GM21737 (cell line): ENCODE measurements around the gene TBX1.

Source experiments
- ATAC-seq: cut with Tn5 transposase; IDR thresholded peaks from one replicate; pipeline ENCODE4 v1.9.1; 2021; ENCODE audit warnings: mild to moderate bottlenecking, moderate library complexity; ENCODE audit not compliant: unreplicated experiment

The TBX1 gene

DNA sequence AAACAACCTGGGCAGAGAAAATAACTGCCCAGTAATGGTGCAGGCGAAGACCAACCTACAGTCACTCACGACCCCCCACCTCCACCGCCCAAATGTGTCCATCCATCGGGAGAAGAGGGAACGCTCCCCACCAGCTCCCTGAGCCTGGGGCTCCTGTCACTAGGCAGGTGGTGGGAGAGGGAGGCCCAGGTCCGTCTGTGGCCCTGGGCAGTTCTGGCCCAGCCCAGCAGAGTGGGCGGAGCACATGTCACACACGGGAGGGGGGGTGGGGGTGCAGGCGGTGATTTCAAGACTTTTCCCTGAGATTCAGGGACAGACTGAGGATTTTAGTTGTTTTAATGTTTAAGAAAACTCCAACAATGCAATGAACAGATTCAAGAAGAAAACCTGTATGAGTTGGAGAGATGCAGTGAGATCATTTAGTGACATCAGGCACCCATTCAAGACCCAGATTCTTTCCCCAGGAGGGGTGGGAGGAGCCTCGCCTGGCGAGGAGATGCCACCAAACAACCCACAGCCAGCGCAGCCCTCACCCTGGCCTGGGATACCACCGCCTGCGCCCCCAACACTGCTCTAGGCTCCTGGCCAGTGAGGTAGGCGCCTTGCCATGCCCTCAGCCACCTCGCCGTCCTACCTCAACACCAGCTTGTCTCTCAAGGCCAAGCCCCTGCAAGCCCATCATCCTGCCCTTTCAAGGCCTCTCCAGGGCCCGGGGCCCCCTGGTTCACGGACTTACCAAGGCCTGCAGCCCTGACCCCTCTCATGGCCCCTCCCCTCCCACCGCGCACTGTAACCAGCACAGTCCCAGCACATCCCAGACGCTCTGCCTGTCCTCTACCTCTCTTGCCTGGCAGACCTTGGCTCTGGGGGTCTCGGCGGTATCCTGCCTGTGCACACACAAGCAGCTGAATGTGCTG, 36.8 kb downstream of the TBX1 start:
- ATAC-seq = no peak

DNA sequence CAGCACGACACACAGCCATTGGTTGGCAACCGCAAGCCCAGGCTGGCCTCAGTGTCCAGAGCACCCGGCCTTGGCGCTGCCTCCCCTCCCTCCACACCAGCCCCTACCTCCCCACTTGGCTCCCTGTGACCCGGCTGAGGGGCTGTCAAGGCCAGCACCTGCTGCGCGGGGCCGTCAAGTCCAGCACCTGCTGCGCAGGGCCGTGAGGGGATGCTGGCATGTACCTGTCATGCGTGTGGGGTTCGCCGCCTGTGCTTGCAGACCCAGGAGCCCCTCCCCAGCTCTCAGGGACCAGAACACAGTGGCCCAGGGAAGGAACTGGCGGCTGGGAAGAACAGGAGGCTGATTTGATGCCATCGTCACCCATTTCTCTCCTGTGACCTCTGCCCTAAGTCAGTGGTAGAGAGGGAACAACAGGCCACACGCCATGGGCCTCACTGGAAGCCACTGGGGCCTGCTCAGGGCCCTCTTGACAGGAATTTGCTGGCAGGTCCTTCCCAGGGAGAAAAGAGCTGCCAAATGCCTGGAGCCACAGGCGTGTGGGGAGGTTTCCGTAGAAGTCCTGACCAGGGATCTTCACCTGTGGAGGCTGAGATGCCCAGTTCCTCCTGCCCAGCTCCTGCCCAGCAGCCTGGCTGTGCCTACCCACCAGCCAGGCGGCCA, 37.6 kb downstream of the TBX1 start:
- ATAC-seq = no peak

DNA sequence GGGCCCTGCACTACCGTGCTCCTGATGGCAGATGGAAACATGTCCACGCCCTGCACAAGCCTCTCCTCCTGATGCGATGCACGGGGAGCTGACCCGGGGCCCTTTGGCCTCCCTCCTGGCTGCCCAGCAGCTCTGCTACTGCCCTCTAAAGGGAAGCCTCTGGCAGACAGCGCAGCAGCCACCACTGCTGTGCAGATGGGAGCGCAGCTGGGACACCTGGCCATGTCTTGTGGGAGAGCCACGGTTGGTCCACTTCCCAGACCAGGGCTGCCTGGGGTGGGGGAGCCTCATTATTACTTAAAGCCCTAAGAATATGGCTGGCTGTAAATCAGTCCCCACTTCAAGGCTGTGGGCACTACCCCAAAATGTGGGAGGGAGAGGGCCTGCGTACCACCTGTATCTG, 38.3 kb downstream of the TBX1 start:
- ATAC-seq = no peak

DNA sequence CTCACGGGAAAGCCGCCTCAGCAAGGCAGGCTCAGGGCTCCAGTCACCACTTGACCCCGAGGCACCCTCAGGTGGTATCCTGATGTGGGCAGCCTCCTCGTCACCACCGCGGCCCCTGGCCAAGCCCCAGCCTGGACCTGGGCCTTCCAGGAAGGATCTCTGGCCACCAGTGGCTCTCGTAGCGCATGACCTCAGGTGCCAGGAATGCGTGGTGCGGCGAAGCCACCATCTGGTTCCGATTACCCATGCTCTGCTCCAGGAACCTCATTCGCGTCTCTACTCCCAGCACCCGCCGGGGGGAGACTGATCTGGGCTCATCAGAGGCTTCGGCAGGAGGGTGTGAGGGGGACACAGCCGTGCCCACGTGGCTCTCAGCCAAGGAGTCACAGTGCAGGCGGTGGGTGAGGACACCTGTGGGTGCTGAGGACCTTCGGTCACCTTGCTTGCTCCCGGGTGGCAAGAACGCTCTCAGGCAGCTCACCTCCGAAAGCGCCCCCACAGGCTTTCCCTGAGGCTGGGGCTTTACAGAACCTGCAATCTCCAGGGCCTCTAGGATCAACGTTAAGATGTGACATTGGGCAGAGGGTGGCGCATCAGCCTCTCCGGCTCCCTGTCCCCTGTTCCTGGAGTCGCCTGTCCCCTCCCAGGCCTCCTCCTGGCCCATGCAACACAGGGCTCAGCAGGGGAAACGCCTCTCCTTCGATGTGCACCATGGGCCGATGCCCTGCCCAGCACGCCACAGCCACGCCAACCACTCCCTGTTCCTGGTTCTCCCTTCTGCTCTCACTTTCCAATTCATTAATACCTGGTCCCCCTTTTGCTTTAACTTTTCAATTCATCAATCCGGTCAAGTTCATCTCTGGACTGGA, 39.0 kb downstream of the TBX1 start:
- ATAC-seq = no peak

DNA sequence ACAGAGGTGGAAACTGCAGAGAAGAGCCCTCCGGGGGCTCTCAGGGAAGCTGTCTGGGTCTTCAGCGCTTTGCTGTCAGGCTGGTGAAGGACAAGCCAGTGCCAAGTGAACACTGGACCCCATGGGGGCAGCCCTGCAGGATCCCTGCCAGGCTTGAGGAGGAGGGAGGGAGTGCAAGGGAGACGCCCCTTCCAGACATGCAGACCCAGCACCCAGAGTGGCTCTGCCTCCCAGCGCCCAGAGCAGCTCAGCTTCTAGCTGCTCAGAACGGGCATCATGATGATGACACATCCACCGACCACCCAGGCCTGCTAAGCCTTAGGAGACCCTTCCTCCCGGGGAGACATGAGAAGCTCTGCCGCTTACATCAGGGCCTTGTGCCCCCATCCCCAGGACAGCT, 39.7 kb downstream of the TBX1 start:
- no peak for ATAC-seq

DNA sequence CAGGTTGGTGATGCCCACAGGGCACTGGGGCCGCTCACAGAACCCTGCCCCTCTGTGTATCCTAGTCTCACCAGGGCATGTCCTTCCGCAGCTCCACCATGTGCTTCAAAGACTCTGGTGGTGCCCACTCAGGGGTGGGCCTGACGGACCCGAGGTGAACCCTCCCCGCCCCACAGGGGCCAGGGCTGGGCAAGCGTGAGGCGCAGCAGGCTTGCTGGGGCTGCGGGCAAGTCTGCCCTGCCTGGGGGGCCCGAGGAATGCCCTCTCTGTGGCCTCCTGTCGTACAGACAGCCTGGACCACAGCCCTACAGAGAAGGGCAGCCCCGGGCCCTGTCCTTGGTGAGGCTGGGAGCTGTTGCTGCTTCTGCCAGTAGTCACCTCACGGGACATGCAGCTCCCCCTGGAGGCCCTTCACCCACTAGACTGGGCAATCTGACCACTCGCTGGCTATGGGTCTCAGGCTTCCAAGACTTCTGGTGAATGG, 40.2 kb downstream of the TBX1 start:
- no peak for ATAC-seq

DNA sequence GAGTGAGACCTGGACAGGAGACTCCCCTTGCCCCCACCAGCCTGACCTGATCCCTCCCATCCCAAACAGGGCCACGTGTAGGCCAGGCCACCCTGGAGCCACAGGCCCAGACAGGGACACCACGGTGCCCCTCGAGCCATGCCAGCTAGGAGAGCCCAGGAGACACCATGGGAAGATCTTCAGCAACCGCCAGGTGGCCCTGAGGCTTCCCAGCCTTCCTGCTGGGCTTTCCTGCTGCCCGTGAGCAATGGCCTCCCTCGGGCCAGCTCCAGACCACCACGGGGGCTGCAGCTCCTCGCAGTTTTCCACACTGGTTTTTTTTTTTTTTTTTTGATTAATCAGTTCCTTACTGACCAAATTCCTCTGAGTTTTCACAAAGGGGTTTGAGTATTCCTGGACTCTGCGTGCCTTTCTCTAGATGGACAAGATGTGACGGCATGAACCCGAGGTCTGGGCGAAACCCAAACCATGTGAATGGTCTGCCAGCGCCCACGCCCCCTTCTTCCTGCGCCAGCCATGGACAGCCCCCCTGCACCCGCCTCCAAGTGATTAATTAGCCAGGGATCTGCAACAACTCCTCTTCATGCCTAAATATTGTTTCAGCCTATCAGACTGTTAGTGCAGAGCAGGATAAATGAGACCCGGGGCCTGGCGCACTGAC, 40.9 kb downstream of the TBX1 start:
- no peak for ATAC-seq

DNA sequence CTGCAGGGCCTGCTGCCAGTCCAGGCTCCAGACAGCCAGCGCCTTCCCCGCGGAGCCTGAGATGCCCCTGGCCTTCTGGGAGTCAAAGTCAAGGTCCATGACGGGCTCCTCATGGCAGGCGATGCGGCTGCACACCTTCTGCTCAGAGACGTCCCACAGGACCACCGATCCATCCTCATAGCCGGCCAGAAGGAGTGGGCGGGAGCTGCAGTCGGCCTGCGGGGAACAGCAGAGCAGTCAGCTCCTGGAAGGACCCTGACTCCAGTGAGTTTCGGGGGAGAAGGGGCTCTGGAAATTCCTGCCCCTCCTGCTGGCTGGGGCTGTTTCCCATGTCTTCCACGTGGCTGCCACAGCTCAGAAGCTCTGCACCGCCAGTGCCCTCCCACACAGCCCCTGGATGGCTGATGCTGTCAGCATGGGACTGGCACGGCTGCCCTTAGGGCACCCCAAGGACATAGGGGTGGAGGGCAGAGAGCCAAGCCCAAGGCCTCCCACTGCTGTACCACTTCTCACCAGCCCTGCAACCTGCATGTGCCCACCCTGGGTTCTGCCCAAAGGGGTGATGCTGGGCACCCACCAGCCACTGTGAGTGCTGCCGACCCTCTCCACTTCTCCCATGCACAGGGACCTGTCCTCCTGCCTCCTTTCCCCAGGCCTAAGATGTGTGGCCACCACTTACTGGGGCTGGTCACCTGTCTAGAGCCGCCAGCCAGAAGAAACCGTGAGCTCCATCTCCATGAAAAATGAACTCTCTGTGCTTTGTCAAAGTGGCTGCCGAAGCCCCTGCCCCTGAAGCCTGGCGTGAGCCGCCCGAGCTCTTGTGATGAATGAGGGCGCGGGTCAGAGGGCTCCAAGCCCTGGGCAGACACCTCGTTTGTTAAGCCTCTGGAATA, 41.7 kb downstream of the TBX1 start:
- ATAC-seq = no peak

DNA sequence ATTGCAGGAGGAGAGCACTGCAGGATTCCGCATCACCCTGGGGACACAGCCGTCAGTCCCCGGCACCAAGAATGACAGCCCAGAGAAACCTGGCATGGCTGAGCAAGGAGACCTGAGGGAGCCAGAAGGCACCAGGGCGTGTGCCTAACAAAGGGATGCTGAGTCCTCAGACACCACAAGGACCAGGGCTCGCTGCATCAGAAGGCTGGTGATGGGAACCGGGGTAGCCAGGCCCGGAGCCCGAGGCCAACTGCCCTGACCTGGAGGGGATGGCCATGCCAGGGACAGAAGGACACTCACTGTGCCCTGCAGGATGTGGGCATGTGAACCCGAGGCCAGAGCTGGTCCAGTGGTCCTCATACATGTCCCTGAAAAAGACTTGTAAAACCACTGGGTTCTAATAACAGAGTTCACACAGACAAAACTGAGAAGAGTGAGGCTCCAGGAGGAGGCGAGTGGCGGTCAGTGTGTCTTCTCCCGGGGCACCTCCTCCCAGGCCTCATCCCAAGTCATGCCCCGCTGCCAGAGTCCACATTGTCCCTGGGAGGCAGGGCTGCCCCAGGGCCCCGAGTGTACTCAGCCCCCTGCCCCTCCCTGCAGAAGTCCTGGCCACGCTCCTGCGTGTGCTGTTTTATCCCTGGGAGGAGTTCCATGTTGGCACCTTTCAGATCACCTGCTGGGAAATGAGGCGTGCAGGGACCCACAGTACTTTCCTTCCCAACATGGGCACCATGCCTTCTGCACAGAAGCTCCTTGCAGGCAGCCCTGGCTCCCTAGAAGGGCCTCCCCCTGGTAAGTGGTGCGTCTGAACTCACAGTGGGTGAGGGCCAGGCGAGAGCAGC, 42.5 kb downstream of the TBX1 start:
- no peak for ATAC-seq

DNA sequence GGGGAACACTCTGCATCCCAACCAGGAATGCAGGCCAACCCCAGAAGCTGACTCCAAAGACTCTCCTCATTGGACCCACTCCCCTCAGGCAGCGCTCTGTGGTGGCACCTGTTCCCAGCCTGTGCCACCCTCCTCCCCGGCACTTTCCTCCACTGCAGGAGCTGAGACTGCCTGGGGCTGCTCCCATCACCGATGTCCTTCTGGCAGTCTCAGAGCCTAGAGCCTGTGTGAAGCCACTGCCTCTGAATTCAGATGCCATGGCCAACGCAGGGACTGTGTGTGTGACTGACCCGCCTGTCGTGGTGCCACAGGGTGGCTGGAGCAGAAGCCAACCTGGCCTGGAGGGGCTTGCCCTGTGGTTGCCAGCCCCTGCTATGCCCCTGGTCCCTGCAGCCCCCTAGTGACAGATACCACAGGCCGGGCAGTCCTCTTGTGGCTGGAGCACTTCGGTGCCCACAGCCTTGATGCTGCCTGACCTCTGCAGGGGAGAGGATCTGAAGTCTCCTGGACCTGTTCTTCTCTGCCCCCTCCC, 43.2 kb downstream of the TBX1 start:
- no peak for ATAC-seq

DNA sequence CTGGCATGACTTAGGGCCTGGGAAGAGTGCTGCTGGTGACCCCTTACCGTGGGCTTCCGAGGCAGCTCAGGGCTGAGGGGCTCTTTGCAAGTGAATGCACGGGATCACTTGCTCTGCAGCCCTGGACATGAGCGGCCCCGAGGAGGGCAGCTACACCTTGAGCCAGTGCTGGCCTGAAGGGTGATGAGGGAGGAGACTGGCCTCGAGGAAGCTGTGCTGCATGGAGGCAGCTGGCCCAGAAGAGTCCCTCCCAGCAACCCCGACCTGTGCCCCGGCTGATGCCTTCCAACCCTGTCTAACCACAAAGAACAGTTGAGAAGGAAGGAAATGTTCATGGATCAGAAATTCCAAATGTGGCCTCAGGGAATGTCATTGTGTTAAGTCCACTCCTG, 45.2 kb downstream of the TBX1 start:
- no peak for ATAC-seq

DNA sequence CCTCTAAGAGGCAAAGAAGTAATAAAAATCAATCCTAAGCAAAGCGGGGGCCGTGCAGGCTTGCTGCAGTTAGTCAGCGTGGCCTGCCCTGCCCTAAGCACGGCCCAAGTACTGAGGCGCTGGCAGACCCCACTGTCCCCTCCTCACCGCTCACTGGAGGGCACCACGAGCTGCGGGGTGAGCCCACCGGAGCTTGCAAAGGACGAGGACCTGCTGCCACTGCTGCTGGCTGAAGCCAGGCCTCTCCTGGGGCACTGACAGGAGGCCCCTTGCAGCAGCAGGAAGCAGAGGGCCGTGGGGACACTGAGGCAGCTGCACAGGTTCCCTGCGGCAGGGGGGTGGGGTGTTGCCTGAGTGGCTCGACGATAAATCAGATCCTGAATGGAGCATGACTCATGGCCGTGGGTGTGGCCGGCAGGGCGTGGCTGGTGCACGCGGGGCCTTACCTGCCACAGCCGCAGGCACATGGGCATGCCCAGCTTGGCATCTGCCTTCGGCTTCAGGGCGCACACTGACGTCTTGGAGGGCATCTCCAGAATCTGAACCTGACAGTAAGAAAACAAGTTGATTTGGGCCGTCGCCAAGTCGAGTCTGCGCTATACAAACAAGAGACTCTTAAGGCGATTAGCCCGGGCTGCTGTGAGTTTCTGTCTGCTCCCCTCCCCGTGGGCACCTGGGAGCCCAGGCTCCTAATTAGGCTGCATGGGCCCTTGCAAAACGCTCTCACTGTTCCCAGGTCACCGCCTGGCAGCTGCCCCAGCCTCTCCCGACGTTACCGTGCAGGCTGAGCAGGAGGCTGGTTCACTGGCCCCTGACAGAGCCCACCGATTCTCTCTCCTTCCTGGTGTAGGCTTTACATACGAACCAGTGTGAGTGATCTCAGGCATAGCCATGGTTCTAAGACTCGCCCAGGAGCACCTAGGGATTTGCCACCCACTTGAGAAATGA, 45.9 kb downstream of the TBX1 start:
- ATAC-seq = no peak

DNA sequence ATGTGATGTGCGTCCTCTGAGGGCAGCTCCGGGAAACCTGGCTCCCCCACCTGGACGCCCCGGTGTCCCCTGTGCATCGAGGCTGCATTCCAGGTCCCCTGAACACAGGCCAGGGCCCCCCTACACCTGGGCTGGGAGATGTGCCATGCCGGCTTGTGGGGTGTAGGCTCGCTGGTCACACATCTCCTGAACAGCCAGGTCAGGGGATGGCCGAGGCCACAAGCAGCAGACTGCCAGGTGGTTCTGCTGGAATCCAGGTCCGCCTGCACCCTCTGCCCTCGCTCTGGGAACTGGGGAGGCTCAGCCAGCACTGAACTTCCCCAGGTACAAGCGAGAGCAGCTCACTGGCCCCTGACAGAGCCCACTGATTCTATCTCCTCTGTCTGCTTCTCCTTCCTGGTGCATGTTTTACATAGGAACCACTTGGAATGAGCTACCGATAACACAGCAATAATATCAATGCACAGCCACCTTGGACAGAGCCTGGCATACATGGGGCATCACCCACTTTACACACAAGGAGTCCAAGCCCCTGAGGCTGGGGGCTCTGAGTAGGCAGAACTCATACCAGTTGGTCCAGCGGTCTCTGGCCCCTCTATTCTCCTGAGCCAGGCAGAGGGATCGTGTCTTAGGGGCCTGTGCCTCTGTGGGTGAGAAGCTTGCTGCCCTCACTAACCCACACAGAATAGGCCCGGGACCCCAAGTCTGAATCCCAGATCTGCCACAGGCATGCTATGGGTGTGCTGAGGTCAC, 46.8 kb downstream of the TBX1 start:
- ATAC-seq = no peak

DNA sequence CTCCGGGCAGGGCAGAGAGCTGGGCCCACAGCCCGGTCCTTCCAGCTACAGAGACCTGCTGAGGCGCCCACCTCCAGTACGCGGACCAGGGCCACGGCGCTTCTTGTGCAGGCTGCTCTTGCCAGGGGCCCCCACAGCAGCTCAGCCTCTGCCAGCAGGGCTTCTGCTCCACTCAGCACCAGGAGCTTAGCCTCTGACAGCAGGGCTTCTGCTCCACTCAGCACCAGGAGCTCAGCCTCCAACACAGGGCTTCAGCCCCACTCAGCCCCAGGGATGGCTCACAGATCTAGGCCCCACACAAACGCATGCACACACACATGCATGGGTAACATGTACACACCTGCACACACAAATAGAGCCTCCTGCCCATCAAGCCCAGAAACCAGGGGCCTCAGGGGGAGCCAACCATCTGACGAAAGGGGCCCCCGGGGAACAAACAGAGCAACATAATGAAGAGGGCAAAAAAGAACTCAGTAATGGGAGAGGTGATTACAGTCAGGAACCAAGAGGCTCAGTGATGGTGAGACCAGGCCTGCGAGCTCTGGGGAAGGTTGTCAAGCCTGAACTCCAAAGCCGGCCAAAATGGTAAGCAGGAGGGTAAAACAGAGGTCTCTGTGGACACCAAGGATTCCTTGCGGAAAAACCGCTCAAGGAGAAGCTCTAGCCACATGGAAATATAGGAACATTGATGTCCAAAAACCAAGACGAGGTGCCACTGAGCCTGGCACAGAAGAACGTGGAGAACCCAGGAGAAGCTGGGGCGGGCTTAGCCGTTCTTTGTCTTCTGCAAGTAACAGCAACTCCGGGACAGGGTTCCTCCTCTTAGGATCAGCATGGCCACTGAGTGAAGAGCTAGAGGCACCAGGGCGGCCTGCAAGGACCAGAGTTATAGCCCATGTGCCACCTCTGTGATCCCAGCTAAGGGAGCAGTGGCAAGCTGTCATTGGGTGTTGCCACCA, 47.6 kb downstream of the TBX1 start:
- ATAC-seq = no peak

DNA sequence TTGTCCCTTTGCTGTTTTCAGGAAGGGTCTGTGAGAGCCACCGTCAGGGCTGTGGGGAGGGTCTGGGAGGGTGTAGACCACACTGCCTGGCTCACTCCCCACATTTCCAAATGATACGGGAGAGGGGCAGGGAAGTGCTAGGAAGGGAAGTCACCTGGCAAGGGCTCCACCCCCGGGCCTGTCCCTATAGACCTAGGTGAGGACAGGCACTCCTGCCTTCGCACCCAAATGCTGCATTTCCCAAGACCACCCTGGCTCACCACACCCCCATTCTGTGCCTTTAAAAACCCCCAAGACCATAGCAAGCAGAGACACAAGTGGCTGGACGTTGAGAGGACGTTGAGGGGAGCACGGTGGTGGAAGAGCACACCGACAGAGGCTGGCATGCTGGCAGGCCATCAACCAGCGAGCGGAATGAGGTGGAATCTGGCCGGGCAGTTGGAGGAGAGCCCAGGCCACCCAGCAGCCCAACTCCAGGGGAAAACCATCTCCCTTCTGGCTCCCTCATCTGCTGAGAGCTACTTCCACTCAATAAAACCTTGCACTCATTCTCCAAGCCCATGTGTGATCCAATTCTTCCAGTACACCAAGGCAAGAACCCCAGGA, 48.4 kb downstream of the TBX1 start:
- ATAC-seq = no peak
